Measurements from ENCODE around the gene SEC61A1. TPM values are rescaled to one million over a fixed set of nuclear protein-coding genes. Genes with fewer than 3 reads are reported as not detected.

Gene SEC61A1
- total RNA-seq, 1 experiment from 2014 or later, result 493 TPM

- DNase-seq (ENCODE audit: low read depth), result no peak
Measured at GRCh38 chr3:128056258-128056657, 4.0 kb downstream of the SEC61A1 start.

- peak; percentile 94 for DNase-seq (ENCODE audit: low read depth)
Measured at GRCh38 chr3:128060473-128061381, 8.5 kb downstream of the SEC61A1 start.

- no peak for DNase-seq (ENCODE audit: low read depth)
Measured at GRCh38 chr3:128062033-128062745, 10.0 kb downstream of the SEC61A1 start.

- DNase-seq (ENCODE audit: low read depth), result no peak
Measured at GRCh38 chr3:128063865-128064264, 11.6 kb downstream of the SEC61A1 start.

GRCh38 chr3:128064962-128065361 lies 12.7 kb downstream of the SEC61A1 start:
- no peak for DNase-seq (ENCODE audit: low read depth)

GRCh38 chr3:128066114-128066513 lies 13.9 kb downstream of the SEC61A1 start:
- no peak for DNase-seq (ENCODE audit: low read depth)

GRCh38 chr3:128066676-128067075 lies 14.4 kb downstream of the SEC61A1 start:
- no peak for DNase-seq (ENCODE audit: low read depth)

GRCh38 chr3:128067489-128067888 lies 15.3 kb downstream of the SEC61A1 start:
- no peak for DNase-seq (ENCODE audit: low read depth)

GRCh38 chr3:128068156-128068620 lies 16.0 kb downstream of the SEC61A1 start:
- DNase-seq (ENCODE audit: low read depth), result peak; percentile 64

GRCh38 chr3:128069271-128069670 lies 17.0 kb downstream of the SEC61A1 start:
- no peak for DNase-seq (ENCODE audit: low read depth)

- DNase-seq (ENCODE audit: low read depth), result no peak
Measured at GRCh38 chr3:128070898-128071591, 18.8 kb downstream of the SEC61A1 start.

GRCh38 chr3:128071771-128072453 lies 19.7 kb downstream of the SEC61A1 start:
- DNase-seq (ENCODE audit: low read depth), result no peak

GRCh38 chr3:128072454-128073184 lies 20.4 kb downstream of the SEC61A1 start:
- no peak for DNase-seq (ENCODE audit: low read depth)

- no peak for DNase-seq (ENCODE audit: low read depth)
Measured at GRCh38 chr3:128073185-128073725, 21.0 kb downstream of the SEC61A1 start.

GRCh38 chr3:128073807-128074206 lies 21.6 kb downstream of the SEC61A1 start:
- DNase-seq (ENCODE audit: low read depth), result peak; percentile 75

- DNase-seq (ENCODE audit: low read depth), result no peak
Measured at GRCh38 chr3:128074851-128075521, 22.7 kb downstream of the SEC61A1 start.

- DNase-seq (ENCODE audit: low read depth), result no peak
Measured at GRCh38 chr3:128075522-128076482, 23.6 kb downstream of the SEC61A1 start.

GRCh38 chr3:128076483-128077201 lies 24.4 kb downstream of the SEC61A1 start:
- no peak for DNase-seq (ENCODE audit: low read depth)
